Upper lobe of left lung (tissue), 6 donors: ENCODE measurements around the gene AAGAB. TPM values are rescaled to one million over a fixed set of nuclear protein-coding genes. Genes with fewer than 3 reads are reported as not detected.

Experiments used
- ATAC-seq, 2 donors: fragments of 200-7000 bp; cut with Tn5 transposase; one replicate each; pipeline ENCODE4 v1.9.1; 2022; ENCODE audit warnings: mild to moderate bottlenecking in 2 of 2, moderate library complexity in 2 of 2; ENCODE audit not compliant: low FRiP score in 2 of 2
- DNase-seq, 2 donors: peaks; one replicate each; pipeline ENCODE4 v3.0.0-alpha.2; 2019 to 2020
- H3K27ac ChIP-seq, 4 donors: fragments of 200-600 bp; sonication (generic); one replicate each; pipeline ENCODE4 v1.5.1; 2016 to 2019
- H3K27me3 ChIP-seq, 4 donors: fragments of 200-600 bp; sonication (generic); one replicate each; pipeline ENCODE4 v1.5.1; 2017 to 2019
- H3K36me3 ChIP-seq, 4 donors: fragments of 200-600 bp; sonication (generic); one replicate each; pipeline ENCODE4 v1.5.1; 2016 to 2019
- H3K4me1 ChIP-seq, 4 donors: fragments of 200-600 bp; sonication (generic); one replicate each; pipeline ENCODE4 v1.5.1; 2018 to 2019
- H3K4me3 ChIP-seq, 4 donors: fragments of 200-600 bp; sonication (generic); one replicate each; pipeline ENCODE4 v1.5.1; 2017 to 2019; ENCODE audit warnings: mild to moderate bottlenecking in 2 of 4, moderate library complexity in 1 of 4
- H3K9me3 ChIP-seq, 4 donors: fragments of 200-600 bp; sonication (generic); one replicate each; pipeline ENCODE4 v1.5.1; 2018 to 2019
- EP300 ChIP-seq, 4 donors: sonication (generic); formaldehyde crosslinking; IDR thresholded peaks; one replicate each; pipeline ENCODE4 v1.5.1; 2017; ENCODE audit warnings: antibody characterized with exemption in 4 of 4, control low read depth in 2 of 4
- POLR2A ChIP-seq, 4 donors: fragments of 450-650 bp; IDR thresholded peaks; one replicate each; pipeline ENCODE4 v1.5.1; 2016 to 2017; ENCODE audit warnings: antibody characterized with exemption in 4 of 4, mild to moderate bottlenecking in 2 of 4
- POLR2AphosphoS5 ChIP-seq, 2 donors: sonication (generic); formaldehyde crosslinking; IDR thresholded peaks; one replicate each; pipeline ENCODE4 v1.5.1; 2017; ENCODE audit warnings: antibody characterized with exemption in 2 of 2
- WGBS, 2 donors: methylation state at CpG; one replicate each; pipeline ENCODE4 v1.1.5; 2017 to 2018; 5-methylcytosine and 5-hydroxymethylcytosine counted together
- total RNA-seq, 6 donors: library from RNA; depleted of rRNA in 4 of 6; stranded (reverse); fragments of >200 nt in 4 of 6; gene quantifications; one replicate each; pipeline versions ENCODE4 v1.1.0 to v1.2.1, GENCODE V29; 2016 to 2021
- TF ChIP-seq, protein P1 (sequence below), 6 experiments: fragments of 450-650 bp in 4 of 6; fragments of 200-600 bp in 2 of 6; sonication (generic) in 2 of 6; IDR thresholded peaks; one replicate each; pipeline ENCODE4 v1.5.1; 2016 to 2019; ENCODE audit warnings: antibody characterized with exemption in 6 of 6
- donor health status: DM: no; HTN: no; CAD: no; lungs with moderate emphysema.
- donor health status: DM: no; HTN: yes; CAD: no; lungs with severe emphysema.

The AAGAB gene
- total RNA-seq, 6 donors from 2014 or later = 23.0 to 54.2 (median 32.3) TPM

DNA sequence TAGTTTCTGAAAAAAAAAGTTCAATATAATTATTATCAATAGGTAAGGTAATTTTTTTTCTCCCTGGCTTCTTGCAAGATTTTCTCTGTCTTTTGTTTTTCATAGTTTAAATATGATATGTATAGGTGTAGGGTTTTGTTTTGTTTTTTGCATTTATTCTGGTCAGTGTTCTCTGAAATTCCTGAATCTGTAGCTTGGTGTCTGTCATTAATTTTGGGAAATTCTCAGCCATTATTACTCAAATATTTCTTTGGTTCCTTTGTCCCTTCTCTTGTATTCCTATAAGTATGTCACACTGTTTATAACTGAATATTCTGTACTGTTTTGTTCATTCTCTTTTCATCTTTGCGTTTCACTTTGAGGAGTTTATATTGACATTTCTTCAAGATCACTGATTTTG is 22.2 kb upstream of the AAGAB start:
- no peaks in the 10 kb centered on the region for H3K4me1 ChIP-seq
- WGBS, 2 donors = 95 to 98% methylated on average over 1 of the region's 1 CpG
- TF ChIP-seq POLR2A (IDR thresholded peaks at IDR 0.05) (no peak), EP300 (IDR thresholded peaks at IDR 0.05) (no peak), POLR2AphosphoS5 (IDR thresholded peaks at IDR 0.05) (no peak)
- TF ChIP-seq, protein P1, sequence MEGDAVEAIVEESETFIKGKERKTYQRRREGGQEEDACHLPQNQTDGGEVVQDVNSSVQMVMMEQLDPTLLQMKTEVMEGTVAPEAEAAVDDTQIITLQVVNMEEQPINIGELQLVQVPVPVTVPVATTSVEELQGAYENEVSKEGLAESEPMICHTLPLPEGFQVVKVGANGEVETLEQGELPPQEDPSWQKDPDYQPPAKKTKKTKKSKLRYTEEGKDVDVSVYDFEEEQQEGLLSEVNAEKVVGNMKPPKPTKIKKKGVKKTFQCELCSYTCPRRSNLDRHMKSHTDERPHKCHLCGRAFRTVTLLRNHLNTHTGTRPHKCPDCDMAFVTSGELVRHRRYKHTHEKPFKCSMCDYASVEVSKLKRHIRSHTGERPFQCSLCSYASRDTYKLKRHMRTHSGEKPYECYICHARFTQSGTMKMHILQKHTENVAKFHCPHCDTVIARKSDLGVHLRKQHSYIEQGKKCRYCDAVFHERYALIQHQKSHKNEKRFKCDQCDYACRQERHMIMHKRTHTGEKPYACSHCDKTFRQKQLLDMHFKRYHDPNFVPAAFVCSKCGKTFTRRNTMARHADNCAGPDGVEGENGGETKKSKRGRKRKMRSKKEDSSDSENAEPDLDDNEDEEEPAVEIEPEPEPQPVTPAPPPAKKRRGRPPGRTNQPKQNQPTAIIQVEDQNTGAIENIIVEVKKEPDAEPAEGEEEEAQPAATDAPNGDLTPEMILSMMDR (IDR thresholded peaks at IDR 0.05) = no peak
- H3K9me3 ChIP-seq = peaks cover 0 to 5% (median 3%) of the 10 kb centered on the region in 4 donors
- DNase-seq = no peak
- no peak overlapping the region for H3K4me3 ChIP-seq
- H3K27me3 ChIP-seq = no peaks in the 10 kb centered on the region
- no peaks in the 10 kb centered on the region for H3K36me3 ChIP-seq
- H3K27ac ChIP-seq = no peak overlapping the region
- ATAC-seq = no peak

DNA sequence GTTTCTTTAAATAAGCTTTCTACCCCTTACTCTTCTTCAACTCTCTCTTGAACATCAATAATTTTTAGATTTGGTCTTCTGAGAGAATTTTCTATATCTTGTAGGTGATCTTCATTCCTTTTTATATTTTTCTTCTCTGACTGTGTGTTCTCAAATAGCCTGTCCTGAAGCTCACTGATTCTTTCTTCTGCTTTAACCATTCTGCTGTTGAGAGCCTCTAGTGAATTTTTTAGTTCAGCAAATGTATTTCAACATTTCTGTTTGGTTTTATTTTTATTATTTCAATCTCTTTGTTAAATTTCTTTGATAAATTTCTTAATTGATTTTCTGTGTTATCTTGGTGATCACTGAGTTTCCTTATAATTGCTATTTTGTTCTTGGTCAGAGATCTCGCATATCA is 19.8 kb upstream of the AAGAB start:
- WGBS, 2 donors = 92 to 96% methylated on average over 1 of the region's 1 CpG
- Histone ChIP-seq H3K36me3 (no peaks in the 10 kb centered on the region), H3K4me1 (no peaks in the 10 kb centered on the region), H3K27me3 (no peaks in the 10 kb centered on the region), H3K9me3 (peaks cover 0 to 5% (median 3%) of the 10 kb centered on the region in 4 donors), H3K4me3 (no peak overlapping the region), H3K27ac (no peak overlapping the region)
- ATAC-seq (no peak), DNase-seq (no peak)
- TF ChIP-seq EP300 (IDR thresholded peaks at IDR 0.05) (no peak), POLR2A (IDR thresholded peaks at IDR 0.05) (no peak), POLR2AphosphoS5 (IDR thresholded peaks at IDR 0.05) (no peak)
- TF ChIP-seq, protein P1 (IDR thresholded peaks at IDR 0.05) = no peak

DNA sequence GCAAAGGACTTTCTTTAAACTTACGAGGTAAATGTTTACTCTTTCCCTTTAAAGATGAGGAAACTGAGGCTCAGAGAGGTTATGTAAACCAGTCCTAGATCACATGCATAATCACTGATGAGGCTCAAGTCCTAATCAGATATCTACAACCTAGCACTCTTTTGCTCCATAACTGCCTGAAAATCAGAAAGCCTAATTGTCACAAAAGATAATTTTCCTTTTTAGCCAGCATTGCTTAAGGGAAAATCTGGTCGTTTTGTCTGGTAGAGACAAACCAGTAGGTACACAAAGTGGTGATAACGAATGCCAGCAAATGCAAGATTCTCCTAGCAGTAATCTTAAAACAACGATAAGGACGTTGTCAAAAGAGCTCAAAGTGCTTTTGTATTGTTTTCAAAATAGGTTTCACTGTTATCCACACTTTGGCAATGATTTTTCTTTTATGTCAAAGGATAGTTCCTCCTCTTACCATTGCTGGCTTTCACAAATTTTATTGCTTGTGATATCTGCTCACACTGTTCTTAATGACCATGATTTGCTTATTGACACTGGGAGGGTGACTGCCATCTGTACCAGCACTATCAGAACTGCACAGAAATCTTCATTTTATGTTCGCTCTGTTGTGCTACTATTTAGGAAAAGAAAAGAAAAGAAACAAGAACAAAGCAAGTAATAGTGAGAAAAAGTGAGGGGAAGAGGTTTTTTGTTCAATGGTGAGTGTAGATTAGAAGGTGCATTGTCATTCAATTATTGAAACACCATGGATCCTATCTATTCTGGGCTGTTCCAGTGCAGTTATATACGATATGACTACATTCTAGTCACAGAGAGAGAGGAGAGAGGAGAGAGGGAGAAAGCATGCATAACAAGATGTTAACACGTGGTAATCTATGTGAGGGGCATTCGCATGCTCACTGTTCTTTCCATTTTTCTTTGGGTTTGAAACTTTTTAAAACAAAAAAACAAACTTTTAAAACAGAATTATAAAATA is 13.8 kb upstream of the AAGAB start:
- WGBS, 2 donors = 78 to 79% methylated on average over 9 of the region's 9 CpGs
- DNase-seq (no peak), ATAC-seq (no peak)
- TF ChIP-seq POLR2A (IDR thresholded peaks at IDR 0.05) (no peak), POLR2AphosphoS5 (IDR thresholded peaks at IDR 0.05) (no peak), EP300 (IDR thresholded peaks at IDR 0.05) (no peak)
- TF ChIP-seq, protein P1 (IDR thresholded peaks at IDR 0.05) = no peak
- H3K27me3 ChIP-seq = no peaks in the 10 kb centered on the region
- no peak overlapping the region for H3K27ac ChIP-seq
- H3K9me3 ChIP-seq = no peaks in the 10 kb centered on the region
- no peaks in the 10 kb centered on the region for H3K4me1 ChIP-seq
- H3K36me3 ChIP-seq = no peaks in the 10 kb centered on the region
- no peak overlapping the region for H3K4me3 ChIP-seq

DNA sequence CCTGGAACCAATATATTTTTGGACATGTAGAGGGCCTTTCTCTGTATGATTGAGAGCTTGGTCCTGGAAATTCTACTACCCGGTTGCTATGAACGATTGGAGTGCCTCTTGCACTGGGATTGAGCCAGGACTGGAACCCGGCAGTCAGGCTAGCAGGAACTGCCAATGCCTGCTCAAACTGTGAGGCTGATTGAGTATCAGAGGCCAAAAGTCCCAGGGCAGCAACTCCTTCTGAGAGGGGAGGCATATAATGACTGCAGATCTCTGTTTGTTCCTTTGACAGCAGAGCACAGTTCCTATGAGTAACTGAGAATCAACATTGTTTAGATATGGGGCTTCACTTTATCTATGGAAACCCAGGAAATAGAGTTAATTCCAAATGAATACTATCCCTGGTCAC is 13.0 kb upstream of the AAGAB start:
- no peaks in the 10 kb centered on the region for H3K27me3 ChIP-seq

More for the DNA sequence above, 13.0 kb upstream of the AAGAB start:
- Histone ChIP-seq H3K4me3 (no peak overlapping the region), H3K4me1 (no peaks in the 10 kb centered on the region), H3K9me3 (no peaks in the 10 kb centered on the region), H3K27ac (no peak overlapping the region), H3K36me3 (no peaks in the 10 kb centered on the region)
- WGBS, 2 donors = 38 to 62% methylated on average over 3 of the region's 3 CpGs
- TF ChIP-seq, protein P1 (IDR thresholded peaks at IDR 0.05) = no peak
- TF ChIP-seq POLR2A (IDR thresholded peaks at IDR 0.05) = no peak
- no peak for TF ChIP-seq EP300 (IDR thresholded peaks at IDR 0.05)
- TF ChIP-seq POLR2AphosphoS5 (IDR thresholded peaks at IDR 0.05) = no peak
- DNase-seq (no peak), ATAC-seq (no peak)
